HUES48 (cell line): Measurements from ENCODE around the gene CCNL2.

Experiments
- H3K27ac ChIP-seq: one replicate; pipeline ENCODE4 v1.7.0; 2013; ENCODE audit warnings: low read depth, low read length, inconsistent platforms
- H3K27me3 ChIP-seq: 2 replicates; pipeline ENCODE4 v1.6.1; 2013; ENCODE audit warnings: mild to moderate bottlenecking, low read length; ENCODE audit not compliant: control insufficient read depth, insufficient read depth
- H3K36me3 ChIP-seq: 2 replicates; pipeline ENCODE4 v1.6.1; 2013; ENCODE audit warnings: low read length; ENCODE audit not compliant: control insufficient read depth, insufficient read depth
- H3K4me1 ChIP-seq: 2 replicates; pipeline ENCODE4 v1.6.1; 2013; ENCODE audit warnings: mild to moderate bottlenecking, low read length; ENCODE audit not compliant: control insufficient read depth, insufficient read depth
- H3K4me3 ChIP-seq: 2 replicates; pipeline ENCODE4 v1.5.1; 2013; ENCODE audit warnings: mild to moderate bottlenecking, low read depth, low read length
- H3K9ac ChIP-seq: 2 replicates; pipeline ENCODE4 v1.6.1; 2013; ENCODE audit warnings: mild to moderate bottlenecking, low read depth, low read length, moderate library complexity
- H3K9me3 ChIP-seq: 2 replicates; pipeline ENCODE4 v1.6.1; 2013; ENCODE audit warnings: low read length; ENCODE audit not compliant: control insufficient read depth, insufficient read depth

The CCNL2 gene

DNA sequence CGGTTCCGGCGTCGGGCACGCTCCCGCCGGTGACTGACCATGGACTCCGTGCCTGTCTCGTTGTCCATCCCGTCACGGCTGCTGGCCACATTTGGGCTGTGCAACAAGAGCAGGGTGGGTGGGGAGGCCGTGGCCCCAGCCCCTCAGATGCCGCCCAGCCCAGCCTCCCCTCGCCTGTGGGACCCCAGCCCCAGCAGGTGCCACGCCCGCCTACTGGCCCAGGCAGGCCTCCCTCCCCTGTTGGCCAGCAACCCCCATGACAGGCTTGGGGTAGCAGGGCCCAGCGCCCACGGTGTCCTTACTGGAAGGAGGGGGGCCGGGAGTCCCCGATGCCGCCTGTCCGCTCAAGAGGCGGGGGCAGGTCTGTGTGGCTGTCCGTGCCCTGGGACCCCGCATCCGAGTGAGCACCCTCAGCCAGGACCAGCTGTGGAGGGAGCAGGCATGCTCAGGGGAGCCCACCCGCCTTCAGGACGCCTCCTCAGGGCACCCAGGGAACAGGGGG, 57.0 kb downstream of the CCNL2 start:
- H3K9me3 ChIP-seq = no peaks in the 10 kb centered on the region
- H3K27me3 ChIP-seq = no peaks in the 10 kb centered on the region
- no peaks in the 10 kb centered on the region for H3K4me1 ChIP-seq
- H3K27ac ChIP-seq = no peak overlapping the region
- H3K36me3 ChIP-seq = peaks cover 33% of the 10 kb centered on the region
- H3K4me3 ChIP-seq = no peak overlapping the region
- H3K9ac ChIP-seq = no peak overlapping the region

DNA sequence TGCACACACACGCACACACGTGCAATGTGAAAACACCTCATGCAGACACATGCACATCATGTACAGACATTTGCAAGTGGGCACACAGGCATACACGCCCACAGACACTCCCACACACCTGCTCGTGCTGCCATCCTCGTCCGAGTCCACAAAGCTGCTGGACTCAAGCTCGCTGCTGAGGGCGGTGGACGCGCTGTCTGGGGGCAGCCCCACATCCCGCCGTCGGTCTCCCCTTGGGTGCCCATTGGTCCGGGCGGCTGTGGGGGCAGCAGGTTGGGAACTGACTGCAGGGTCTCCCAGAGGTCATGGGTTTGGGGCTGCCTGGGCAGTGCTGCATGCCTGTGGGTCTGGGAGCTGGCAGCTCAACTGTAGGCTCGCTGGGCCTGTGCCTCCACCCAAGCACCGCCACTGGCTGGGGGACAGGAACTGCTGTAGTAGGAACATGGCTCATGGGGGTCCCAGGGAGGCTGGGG, 57.5 kb downstream of the CCNL2 start:
- H3K9me3 ChIP-seq = no peaks in the 10 kb centered on the region
- H3K36me3 ChIP-seq = peaks cover 33% of the 10 kb centered on the region
- H3K4me3 ChIP-seq = no peak overlapping the region
- H3K4me1 ChIP-seq = no peaks in the 10 kb centered on the region
- H3K9ac ChIP-seq = no peak overlapping the region
- H3K27ac ChIP-seq = no peak overlapping the region
- H3K27me3 ChIP-seq = no peaks in the 10 kb centered on the region

DNA sequence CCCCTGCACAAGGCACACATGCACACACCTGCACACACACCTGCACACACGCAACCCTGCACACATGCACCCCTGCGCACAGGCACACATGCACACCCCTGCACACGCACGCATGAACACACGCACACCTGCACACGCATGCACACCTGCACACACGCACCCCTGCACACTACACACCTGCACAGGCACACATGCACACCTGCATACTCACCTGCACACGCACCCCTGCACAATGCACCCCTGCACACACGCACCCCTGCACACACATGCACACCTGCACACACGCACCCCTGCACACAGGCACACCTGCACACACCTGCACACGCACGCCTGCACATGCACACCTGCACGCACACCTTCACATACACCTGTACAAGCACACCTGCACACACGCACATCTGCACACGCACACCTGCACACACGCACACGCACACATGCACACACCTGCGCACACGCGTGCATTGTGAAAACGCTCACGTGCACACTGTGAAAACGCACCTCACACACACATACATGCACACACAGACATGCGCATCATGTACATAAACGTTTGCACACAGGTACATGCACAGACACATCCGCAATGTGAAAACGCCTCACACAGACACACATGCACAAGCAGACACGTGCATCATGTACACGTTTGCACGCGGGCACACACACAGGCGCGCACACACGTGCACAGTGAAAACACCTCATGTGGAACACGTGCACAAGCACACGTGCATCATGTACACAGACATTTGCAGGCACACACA, 58.2 kb downstream of the CCNL2 start:
- Histone ChIP-seq H3K4me3 (no peak overlapping the region), H3K9me3 (no peaks in the 10 kb centered on the region), H3K9ac (no peak overlapping the region), H3K36me3 (peaks cover 33% of the 10 kb centered on the region), H3K27ac (no peak overlapping the region), H3K4me1 (no peaks in the 10 kb centered on the region), H3K27me3 (no peaks in the 10 kb centered on the region)

DNA sequence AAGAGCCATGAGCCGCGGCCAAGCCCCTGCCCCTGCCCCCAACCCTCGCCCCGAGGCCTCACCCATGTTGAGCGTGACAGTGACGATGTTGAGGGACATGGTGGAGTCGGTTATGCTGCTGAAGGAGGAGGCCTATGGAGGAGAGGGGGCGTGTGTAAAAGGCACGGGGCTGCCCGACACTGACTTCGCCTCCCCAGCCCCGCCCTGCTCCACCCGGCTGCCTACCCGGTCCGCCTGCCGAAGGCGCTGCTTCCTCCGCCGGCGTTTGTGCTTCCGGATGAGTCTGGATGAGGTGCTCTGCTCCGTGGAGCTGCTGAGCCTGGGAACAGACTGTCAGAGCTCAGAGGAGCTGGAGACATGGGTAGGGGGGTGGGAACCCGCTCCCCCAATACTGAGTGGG, 59.0 kb downstream of the CCNL2 start:
- Histone ChIP-seq H3K9ac (no peak overlapping the region), H3K27me3 (no peaks in the 10 kb centered on the region), H3K9me3 (no peaks in the 10 kb centered on the region), H3K36me3 (peaks cover 33% of the 10 kb centered on the region), H3K27ac (no peak overlapping the region), H3K4me3 (no peak overlapping the region), H3K4me1 (no peaks in the 10 kb centered on the region)

DNA sequence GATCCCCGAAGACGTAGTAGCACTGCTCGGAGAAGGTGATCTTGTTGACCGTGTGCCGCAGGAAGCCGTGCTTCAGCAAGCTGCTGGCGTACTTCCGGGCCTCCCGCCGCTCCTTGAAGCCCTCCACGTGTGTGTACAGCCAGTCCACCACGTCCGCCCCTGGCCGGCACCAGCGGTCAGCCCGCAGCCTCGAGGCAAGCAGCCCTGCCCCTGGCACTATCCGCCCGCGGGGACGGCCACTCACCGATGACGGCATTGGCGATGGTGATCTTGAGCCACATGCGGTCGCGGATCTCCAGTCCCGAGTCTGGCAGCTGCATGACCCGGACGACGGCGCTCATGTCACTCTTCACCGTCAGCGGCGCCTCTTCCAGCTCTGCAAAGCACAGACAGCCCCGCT, 60.9 kb downstream of the CCNL2 start:
- H3K27me3 ChIP-seq = no peaks in the 10 kb centered on the region
- no peak overlapping the region for H3K27ac ChIP-seq
- no peaks in the 10 kb centered on the region for H3K4me1 ChIP-seq
- no peak overlapping the region for H3K4me3 ChIP-seq
- H3K36me3 ChIP-seq = peaks cover 33% of the 10 kb centered on the region
- no peak overlapping the region for H3K9ac ChIP-seq
- no peaks in the 10 kb centered on the region for H3K9me3 ChIP-seq

DNA sequence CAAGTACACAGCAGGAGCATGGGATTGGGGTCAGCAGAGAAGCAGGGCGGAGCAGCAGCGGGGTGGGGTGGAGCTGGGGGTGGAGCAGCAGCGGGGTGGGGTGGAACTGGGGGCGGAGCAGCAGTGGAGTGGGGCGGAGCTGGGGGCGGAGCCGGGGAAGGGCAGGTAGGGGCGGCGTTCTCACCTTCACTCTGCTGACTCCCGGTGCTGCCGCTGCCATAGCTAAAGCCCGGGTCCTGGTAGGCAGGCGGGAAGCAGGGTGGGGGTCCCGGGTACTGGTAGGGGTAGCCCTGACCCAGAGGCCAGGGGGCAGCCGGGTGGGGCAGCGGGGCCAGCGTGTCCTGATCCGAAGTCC, 61.4 kb downstream of the CCNL2 start:
- Histone ChIP-seq H3K4me3 (no peak overlapping the region), H3K9me3 (no peaks in the 10 kb centered on the region), H3K36me3 (peaks cover 33% of the 10 kb centered on the region), H3K27ac (no peak overlapping the region), H3K27me3 (no peaks in the 10 kb centered on the region), H3K9ac (no peak overlapping the region), H3K4me1 (no peaks in the 10 kb centered on the region)

DNA sequence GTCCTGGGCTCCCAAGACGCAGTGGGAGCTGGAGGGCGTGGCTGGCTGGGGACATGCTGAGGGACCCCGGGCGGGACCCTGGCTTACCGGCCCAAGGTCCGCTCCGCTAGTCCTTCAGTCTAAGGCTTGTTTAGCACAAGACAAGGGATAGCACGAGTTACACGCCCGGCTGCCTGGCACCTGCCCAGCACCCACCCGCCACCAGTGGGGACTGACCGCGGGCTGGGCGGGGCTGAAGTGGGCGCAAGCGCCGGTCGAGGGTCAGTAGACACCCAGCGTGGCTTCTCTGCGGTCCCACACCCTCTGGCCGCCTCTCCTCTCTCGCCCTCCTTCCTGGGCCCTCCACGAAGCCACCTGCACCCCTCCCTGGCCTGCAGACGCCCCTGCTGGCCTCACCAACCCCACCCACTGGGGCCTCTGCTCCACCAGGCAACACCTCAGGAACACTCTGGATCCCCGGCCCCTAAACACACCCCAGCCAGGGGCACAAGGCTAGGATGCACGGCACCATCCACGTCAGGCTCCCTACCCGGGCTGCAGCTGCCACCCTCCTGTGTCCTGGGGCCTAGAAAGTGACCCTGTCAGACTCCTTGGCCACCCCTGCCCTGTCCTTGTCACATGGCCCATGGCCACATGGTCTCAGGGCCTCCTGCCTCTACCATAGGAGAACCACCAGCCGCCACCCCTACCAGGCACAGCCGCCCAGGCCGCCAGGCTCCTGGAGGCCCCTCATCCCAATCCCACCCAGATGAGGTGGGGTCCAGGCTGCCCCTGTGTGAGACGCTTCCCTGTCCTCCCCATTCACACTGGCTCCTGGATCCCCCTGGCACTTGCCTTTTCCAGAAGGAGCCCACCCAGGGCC, 62.0 kb downstream of the CCNL2 start:
- Histone ChIP-seq H3K4me3 (no peak overlapping the region), H3K4me1 (no peaks in the 10 kb centered on the region), H3K9ac (no peak overlapping the region), H3K27ac (no peak overlapping the region), H3K36me3 (peaks cover 33% of the 10 kb centered on the region), H3K9me3 (no peaks in the 10 kb centered on the region), H3K27me3 (no peaks in the 10 kb centered on the region)

DNA sequence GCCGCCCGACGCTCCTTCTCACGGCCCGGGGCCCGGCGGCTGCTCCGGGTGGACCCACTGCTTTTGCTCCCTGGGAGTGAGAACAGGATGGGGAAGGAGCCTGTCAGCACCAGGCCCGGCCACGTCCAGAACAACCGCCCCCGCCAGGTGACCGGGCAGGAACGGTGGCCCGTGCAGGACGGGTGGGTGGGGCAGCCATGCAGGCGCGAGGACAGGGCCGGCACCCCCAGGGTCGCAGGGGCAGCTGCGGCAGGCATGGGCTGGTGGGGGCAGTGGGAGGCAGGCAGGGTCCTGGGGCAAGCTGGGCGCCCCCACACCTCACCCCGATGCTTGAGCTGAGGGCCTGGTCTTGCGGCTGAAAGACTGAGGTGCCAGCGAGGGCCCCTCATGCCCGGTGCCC, 62.7 kb downstream of the CCNL2 start:
- no peaks in the 10 kb centered on the region for H3K9me3 ChIP-seq
- no peaks in the 10 kb centered on the region for H3K4me1 ChIP-seq
- H3K4me3 ChIP-seq = no peak overlapping the region
- H3K27me3 ChIP-seq = no peaks in the 10 kb centered on the region
- no peak overlapping the region for H3K9ac ChIP-seq
- no peak overlapping the region for H3K27ac ChIP-seq
- H3K36me3 ChIP-seq = peaks cover 31% of the 10 kb centered on the region

DNA sequence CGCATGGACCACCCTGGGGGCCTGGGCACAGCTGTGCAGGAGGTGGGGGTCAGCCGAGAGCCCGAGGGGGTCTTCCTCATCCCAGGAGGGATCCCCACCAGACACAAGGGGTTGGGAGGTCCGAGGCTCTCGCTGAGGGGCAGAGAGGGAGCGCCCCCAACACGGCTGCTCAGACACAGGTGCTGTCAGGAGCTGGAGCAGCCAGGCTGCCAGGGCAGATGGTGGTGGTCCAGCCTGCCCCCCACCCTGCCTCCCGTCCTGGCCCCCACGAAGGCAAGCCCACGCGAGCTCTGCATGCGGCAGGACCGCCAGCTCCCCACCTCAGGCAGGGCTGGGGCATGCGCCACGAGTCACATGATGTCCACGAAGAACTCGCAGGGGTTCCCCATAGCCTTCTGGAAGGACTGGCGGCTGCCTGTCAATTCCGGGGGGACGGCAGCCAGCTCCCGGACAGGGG, 63.3 kb downstream of the CCNL2 start:
- Histone ChIP-seq H3K27me3 (no peaks in the 10 kb centered on the region), H3K9ac (no peak overlapping the region), H3K27ac (no peak overlapping the region), H3K4me3 (no peak overlapping the region), H3K4me1 (no peaks in the 10 kb centered on the region), H3K36me3 (peaks cover 25% of the 10 kb centered on the region), H3K9me3 (no peaks in the 10 kb centered on the region)
